HL-60 (cell line): ENCODE results near the gene TP73.

Source experiments
- DNase-seq, 2 experiments: peaks; one replicate each; pipeline ENCODE4 v3.0.0-alpha.2; 2010 to 2020; ENCODE audit warnings: low read depth in 1 of 2, low spot score in 1 of 2
- H3K27ac ChIP-seq: fragments of 250-450 bp; sonication (Bioruptor Pico); replicated peaks from 2 replicates; pipeline ENCODE4 v1.5.1; 2020; ENCODE audit warnings: mild to moderate bottlenecking, moderate library complexity
- H3K27me3 ChIP-seq: fragments of 250-450 bp; sonication (Bioruptor Pico); 2 replicates; pipeline ENCODE4 v1.5.1; 2021; ENCODE audit warnings: mild to moderate bottlenecking, moderate library complexity; ENCODE audit not compliant: insufficient read depth, poor library complexity, severe bottlenecking
- H3K4me3 ChIP-seq: replicated peaks from 2 replicates; pipeline ENCODE4 v1.5.1; 2011; ENCODE audit warnings: mild to moderate bottlenecking, control low read depth, low read length; ENCODE audit not compliant: insufficient read depth
- CTCF ChIP-seq: IDR thresholded peaks from one replicate; pipeline ENCODE4 v1.5.1; 2011; ENCODE audit warnings: low read length, control low read depth, inconsistent platforms; ENCODE audit not compliant: insufficient read depth
- GABPA ChIP-seq: IDR thresholded peaks from 2 replicates; pipeline ENCODE4 v1.6.1; 2012; ENCODE audit warnings: low read depth
- POLR2AphosphoS5 ChIP-seq: IDR thresholded peaks from 2 replicates; pipeline ENCODE4 v1.6.1; 2012; ENCODE audit warnings: low read depth
- REST ChIP-seq: IDR thresholded peaks from 2 replicates; pipeline ENCODE4 v1.6.1; 2012; ENCODE audit warnings: low read depth; ENCODE audit not compliant: insufficient replicate concordance
- SPI1 ChIP-seq: IDR thresholded peaks from 2 replicates; pipeline ENCODE4 v1.6.1; 2012; ENCODE audit warnings: low read depth, mild to moderate bottlenecking, borderline replicate concordance

Gene TP73

GRCh38 chr1:3650248-3651025 lies 1.9 kb upstream of the TP73 start:
- TF ChIP-seq REST (no peak), SPI1 (no peak), CTCF (no peak), POLR2AphosphoS5 (no peak), GABPA (no peak)
- H3K4me3 ChIP-seq: no peak overlapping the region
- H3K27me3 ChIP-seq: peaks cover 46% of the 10 kb centered on the region
- no peak for DNase-seq
- H3K27ac ChIP-seq: no peak overlapping the region

GRCh38 chr1:3651026-3651929 lies 1.0 kb upstream of the TP73 start:
- Histone ChIP-seq H3K27ac (no peak overlapping the region), H3K4me3 (no peak overlapping the region), H3K27me3 (peaks cover 52% of the 10 kb centered on the region)
- no peak for DNase-seq
- TF ChIP-seq GABPA: no peak

- TF ChIP-seq REST (no peak), GABPA (no peak), SPI1 (no peak), POLR2AphosphoS5 (no peak), CTCF (no peak)
- Histone ChIP-seq H3K27me3 (peaks cover 60% of the 10 kb centered on the region), H3K27ac (no peak overlapping the region), H3K4me3 (peak overlapping the region; percentile 26)
- DNase-seq: no peak
These were observed 401 bp downstream of the TP73 start for GRCh38 chr1:3652548-3653285.

GRCh38 chr1:3653286-3653618 lies 936 bp downstream of the TP73 start:
- Histone ChIP-seq H3K27me3 (peaks cover 60% of the 10 kb centered on the region), H3K27ac (no peak overlapping the region), H3K4me3 (no peak overlapping the region; the same call in 1 of the 2 replicates)
- DNase-seq: no peak
- TF ChIP-seq REST (no peak), SPI1 (no peak), GABPA (no peak), POLR2AphosphoS5 (no peak), CTCF (no peak)
